ENCODE data around the gene POLG.

DNA sequence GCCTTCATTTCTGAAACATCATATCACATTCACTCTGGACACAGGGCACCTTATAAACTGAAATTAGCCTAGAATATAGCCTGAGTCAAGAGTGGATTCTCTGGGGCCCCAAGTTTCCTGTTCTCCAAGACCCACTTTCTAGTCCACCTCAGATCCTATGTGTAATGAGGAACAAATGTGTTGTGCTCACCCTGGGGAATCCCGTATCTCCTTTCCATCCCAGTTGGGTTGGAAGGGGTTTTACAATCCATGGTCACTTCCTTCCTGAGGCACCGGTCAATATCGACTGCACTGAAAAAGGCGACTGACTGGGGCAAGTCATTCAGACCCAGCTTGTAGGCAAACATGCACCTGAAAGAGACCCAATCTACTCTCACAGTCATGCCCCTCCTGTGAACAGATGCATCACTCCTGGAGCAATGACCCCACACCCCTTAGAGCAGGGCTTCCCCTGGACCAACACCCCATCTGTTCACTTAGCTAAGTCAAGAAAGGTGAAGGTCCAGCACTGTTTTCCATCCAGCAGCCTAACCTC, 17.4 kb downstream of the POLG start:
- no peak for TF ChIP-seq GATA2 (IDR thresholded peaks at IDR 0.05; ENCODE audit: low read depth, low read length)
- TF ChIP-seq GATA3 (IDR thresholded peaks at IDR 0.05; ENCODE audit: low read depth, low read length) = no peak
